ENCODE measurements around the gene RAMACL. TPM values are rescaled to one million over a fixed set of nuclear protein-coding genes. Genes with fewer than 3 reads are reported as not detected.

The RAMACL gene
- total RNA-seq, 1 experiment from 2014 or later: 8.0 TPM

- in situ Hi-C loops (cut with HindIII; ENCODE audit: low sequenced_read_pairs): no loop called here
- DNase-seq (ENCODE audit: low spot score): no peak
These were observed 23.3 kb downstream of the RAMACL start for GRCh38 chr6:166563200-166563599.

DNA sequence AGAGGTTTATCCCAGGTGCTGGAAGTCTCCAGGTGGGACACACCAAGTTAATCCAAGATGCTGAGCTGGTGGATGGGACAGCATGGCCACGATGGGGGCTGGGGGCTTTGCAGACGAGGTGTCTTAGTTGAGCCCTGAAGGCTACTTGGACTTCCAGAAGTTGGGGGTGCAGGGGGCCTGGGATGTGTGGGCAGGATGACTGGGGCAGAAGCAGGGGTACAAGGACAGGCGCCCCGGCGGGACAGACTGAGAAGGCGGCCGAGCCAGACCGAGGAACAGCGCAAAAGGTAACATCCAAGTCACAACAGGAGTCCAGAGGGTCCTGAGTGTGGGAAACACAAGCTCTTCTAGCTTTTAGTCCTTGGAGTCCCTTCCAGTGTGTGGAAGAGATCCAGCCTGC is 23.8 kb downstream of the RAMACL start:
- DNase-seq (ENCODE audit: low spot score): no peak

GRCh38 chr6:166561771-166562359 is 24.6 kb downstream of the RAMACL start:
- in situ Hi-C loops (cut with HindIII; ENCODE audit: low sequenced_read_pairs): no loop called here
- DNase-seq (ENCODE audit: low spot score): peak; percentile 57

More for the DNA sequence above, 23.8 kb downstream of the RAMACL start:
- in situ Hi-C loops (cut with HindIII; ENCODE audit: low sequenced_read_pairs): no loop called here

DNA sequence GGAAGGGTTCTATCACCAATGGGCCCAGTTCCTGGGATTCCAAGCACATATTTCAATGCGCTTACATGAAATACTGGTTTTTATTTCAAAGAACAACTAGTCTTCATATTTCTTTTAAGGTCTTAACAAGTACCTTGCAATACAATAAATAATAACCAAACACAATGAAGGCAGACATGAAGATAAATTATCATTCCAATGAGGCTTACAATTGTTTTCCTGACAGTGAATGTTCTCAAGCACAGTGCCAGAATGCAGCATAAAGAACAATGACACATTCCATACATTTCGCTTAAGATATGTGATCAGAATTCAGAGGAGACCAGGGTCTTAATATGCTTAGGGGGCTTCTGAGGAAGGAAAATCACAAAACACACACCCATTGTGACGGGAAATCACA is 26.3 kb downstream of the RAMACL start:
- DNase-seq (ENCODE audit: low spot score): no peak
- in situ Hi-C loops (cut with HindIII; ENCODE audit: low sequenced_read_pairs): no loop called here

DNA sequence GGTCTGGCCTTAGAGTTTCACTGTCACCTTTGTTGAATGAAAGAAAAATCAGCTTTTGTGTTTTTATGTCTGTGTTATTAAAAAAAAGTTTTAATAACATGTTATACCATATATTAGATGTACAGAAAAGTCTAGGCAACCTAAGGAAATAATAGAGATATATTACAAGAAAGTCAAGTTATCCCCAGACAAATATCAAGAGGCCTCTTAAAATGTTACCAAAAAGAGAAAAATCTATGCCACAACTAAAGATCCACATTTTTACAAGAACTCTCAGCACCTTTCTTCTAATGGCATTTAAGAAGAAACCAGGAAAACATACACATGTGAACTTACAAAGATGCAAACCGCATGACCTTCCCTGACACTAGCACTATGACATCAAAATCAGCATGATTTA is 26.8 kb downstream of the RAMACL start:
- no peak for DNase-seq (ENCODE audit: low spot score)
- in situ Hi-C loops (cut with HindIII; ENCODE audit: low sequenced_read_pairs): no loop called here

- in situ Hi-C loops (cut with HindIII; ENCODE audit: low sequenced_read_pairs): no loop called here
- no peak for DNase-seq (ENCODE audit: low spot score)
These were observed 27.3 kb downstream of the RAMACL start for GRCh38 chr6:166559211-166559610.

GRCh38 chr6:166558156-166559005 is 28.1 kb downstream of the RAMACL start:
- in situ Hi-C loops (cut with HindIII; ENCODE audit: low sequenced_read_pairs): no loop called here
- DNase-seq (ENCODE audit: low spot score): no peak

- peak; percentile 99 for DNase-seq (ENCODE audit: low spot score)
These were observed 29.6 kb downstream of the RAMACL start for GRCh38 chr6:166556863-166557322.

GRCh38 chr6:166556336-166556735 is 30.1 kb downstream of the RAMACL start:
- in situ Hi-C loops (cut with HindIII; ENCODE audit: low sequenced_read_pairs): no loop called here
- DNase-seq (ENCODE audit: low spot score): no peak

More at GRCh38 chr6:166556863-166557322, 29.6 kb downstream of the RAMACL start:
- in situ Hi-C loops (cut with HindIII; ENCODE audit: low sequenced_read_pairs): no loop called here

DNA sequence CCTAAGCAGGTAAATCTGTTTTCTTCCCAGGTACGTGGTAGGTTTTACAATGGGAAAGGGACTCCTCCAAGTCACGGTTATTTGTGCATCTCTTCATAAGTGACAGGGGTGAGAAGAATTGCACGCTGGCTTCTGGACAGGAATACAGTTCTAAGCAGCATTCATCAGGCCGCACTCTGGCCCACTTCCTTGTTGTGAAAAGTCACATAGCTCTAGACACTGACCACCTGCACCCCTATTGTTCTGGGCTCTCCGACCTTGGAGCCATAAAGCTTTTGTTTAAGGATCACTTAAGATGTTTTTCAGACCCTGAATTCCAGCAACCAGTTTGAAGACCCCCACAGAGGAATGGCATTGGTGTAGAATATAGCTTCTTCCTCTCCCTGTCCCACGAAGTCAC is 31.4 kb downstream of the RAMACL start:
- no peak for DNase-seq (ENCODE audit: low spot score)
- in situ Hi-C loops (cut with HindIII; ENCODE audit: low sequenced_read_pairs): no loop called here

DNA sequence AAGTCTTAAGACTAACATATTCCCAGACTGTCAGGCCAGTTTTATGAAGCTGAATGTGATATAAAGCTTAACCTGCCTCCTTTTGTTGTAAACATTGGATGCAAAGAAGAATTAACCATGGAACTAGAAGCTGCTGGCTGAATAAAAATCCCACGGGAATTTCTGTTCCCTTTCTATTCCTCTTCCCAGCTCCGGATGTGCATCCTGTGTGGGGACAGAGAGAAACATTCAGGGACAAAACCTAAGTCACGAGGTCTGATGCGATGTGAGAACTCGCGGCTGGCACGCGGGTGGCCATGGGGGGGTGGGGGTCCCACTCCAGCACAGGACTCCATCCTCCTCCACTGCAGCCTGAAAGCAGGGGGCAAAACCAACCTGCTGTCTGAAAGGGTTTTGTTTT is 32.2 kb downstream of the RAMACL start:
- DNase-seq (ENCODE audit: low spot score): no peak
- in situ Hi-C loops (cut with HindIII; ENCODE audit: low sequenced_read_pairs): no loop called here

DNA sequence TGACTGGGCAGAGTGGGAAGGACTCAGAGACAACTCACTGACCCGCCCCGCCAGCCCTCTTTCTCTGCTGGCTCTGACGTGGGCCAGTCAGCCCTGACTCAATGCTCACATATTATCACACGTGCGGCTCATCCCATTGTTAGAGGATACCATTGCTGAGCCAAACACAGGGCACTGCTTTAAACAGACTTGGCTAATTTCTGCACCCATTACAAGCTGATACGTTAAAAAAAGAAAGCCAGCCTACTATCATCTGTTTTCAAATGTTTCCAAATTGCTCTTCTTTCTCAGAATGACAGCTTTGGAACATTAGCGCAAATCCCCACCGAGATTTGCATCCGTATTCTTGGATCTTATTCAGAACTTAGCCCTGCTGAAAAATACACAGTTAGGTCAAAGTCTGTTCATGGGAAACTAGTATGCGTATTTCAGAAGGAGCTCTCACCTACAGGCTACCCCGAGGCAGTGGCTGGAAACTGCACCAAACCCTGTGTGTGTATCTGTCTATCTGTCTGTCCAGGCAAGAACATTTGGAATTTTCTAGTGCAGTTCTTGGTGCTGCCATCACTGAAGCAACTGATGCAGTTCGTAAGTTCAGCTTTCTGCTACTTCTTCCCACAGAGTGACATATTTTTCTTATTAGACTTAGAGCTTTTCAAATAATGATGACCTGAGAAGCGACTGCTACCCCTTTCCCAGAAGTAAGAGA is 32.8 kb downstream of the RAMACL start:
- in situ Hi-C loops (cut with HindIII; ENCODE audit: low sequenced_read_pairs): no loop called here
- peak; percentile 71 for DNase-seq (ENCODE audit: low spot score)

DNA sequence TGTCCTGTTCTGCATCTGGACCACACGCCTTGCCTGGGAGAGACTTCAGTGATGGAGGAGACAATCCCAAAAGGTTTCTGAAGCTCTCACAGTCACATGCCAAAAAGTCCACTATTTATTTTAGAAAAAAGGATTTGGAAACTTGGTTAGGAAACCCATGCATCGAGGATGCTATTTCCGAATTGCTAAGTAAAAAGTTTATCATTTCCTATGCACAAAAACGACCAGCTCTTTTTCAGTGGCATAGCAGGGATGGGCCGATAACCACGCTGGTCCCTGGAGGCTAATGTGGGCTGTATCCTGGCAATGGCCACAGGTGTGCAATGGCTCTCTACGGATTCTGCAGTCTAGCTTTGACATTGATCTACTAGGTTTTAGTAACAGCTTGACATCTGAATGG is 33.9 kb downstream of the RAMACL start:
- in situ Hi-C loops (cut with HindIII; ENCODE audit: low sequenced_read_pairs): no loop called here
- no peak for DNase-seq (ENCODE audit: low spot score)

- in situ Hi-C loops (cut with HindIII; ENCODE audit: low sequenced_read_pairs): no loop called here
- no peak for DNase-seq (ENCODE audit: low spot score)
These were observed 34.6 kb downstream of the RAMACL start for GRCh38 chr6:166551754-166552495.

- in situ Hi-C loops (cut with HindIII; ENCODE audit: low sequenced_read_pairs): no loop called here
These were observed 39.8 kb downstream of the RAMACL start for GRCh38 chr6:166546653-166547052.

GRCh38 chr6:166545156-166546034 is 41.1 kb downstream of the RAMACL start:
- in situ Hi-C loops (cut with HindIII; ENCODE audit: low sequenced_read_pairs): no loop called here
- no peak for DNase-seq (ENCODE audit: low spot score)

More at GRCh38 chr6:166546653-166547052, 39.8 kb downstream of the RAMACL start:
- DNase-seq (ENCODE audit: low spot score): no peak

- in situ Hi-C loops (cut with HindIII; ENCODE audit: low sequenced_read_pairs): no loop called here
- DNase-seq (ENCODE audit: low spot score): no peak
These were observed 42.2 kb downstream of the RAMACL start for GRCh38 chr6:166544296-166544605.

- in situ Hi-C loops (cut with HindIII; ENCODE audit: low sequenced_read_pairs): no loop called here
- DNase-seq (ENCODE audit: low spot score): no peak
These were observed 42.7 kb downstream of the RAMACL start for GRCh38 chr6:166543603-166544295.

Data from G401 (cell line).